HG02571 (cell line): ENCODE data around the gene DPY19L1.
"Not testable (repeated sequence)": the region's sequence is repeated elsewhere in the genome, so short reads cannot be mapped to it uniquely, and the experiment has no call there.

Source experiments
- ATAC-seq: cut with Tn5 transposase; IDR thresholded peaks from one replicate; pipeline ENCODE4 v1.9.1; 2021; ENCODE audit warnings: mild to moderate bottlenecking, moderate library complexity; ENCODE audit not compliant: unreplicated experiment

The DPY19L1 gene

GRCh38 chr7:34928052-34928451 is 109.2 kb downstream of the DPY19L1 start:
- ATAC-seq, result peak; percentile 83

- not testable (repeated sequence) for ATAC-seq
Measured at GRCh38 chr7:34920470-34920869, 116.8 kb downstream of the DPY19L1 start.

DNA sequence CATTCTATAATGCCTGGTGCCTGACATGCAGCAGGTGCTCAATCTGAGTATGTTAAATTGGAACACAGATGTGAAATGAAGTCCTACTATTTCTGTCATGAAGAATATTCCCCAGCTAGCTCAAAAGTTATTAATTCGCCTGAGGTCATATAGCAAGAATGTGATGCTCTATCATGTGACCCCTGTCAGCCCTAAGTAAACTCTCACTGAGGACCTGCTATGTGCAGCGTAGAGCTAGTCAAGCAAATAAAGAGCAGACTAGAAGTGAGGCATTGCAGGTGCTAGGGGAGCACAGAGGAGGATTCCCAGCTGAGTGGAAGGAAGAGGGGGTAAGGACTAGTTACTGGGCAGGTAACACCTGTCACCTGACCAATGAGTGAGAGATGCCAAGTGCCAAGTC is 118.2 kb downstream of the DPY19L1 start:
- not testable (repeated sequence) for ATAC-seq

DNA sequence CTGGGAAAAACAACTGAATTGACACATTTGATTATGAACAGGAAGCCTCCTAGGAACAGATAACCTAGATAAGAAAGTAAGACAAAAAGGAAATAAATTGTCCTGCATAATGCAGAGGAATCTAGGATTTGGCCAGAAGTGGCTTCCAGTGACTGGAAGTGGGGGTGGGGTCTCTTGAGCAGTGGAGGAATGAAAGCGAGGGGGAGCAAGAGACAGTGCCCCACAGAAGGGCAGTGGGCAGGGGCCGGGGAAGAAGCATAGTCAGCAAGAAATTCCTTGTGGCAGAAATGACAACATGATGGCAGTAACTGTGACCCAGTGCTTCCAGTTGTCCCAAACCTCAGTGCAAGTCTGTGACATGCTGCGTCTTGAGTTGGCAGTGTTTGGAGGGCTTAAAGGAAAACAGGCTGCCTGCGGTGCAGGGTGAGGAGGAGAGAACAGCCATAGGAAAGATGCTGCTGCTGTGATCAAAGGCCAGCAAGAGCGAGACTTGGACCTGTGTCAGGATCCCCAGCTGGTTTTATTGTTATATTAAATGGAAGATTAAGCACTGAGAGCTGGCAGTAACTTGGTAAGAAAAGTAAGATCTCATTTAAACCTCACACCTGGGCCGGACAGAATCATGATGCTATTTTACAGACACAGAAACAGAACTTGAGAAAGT is 119.0 kb downstream of the DPY19L1 start:
- not testable (repeated sequence) for ATAC-seq

- ATAC-seq, result not testable (repeated sequence)
Measured at GRCh38 chr7:34917515-34917914, 119.8 kb downstream of the DPY19L1 start.

DNA sequence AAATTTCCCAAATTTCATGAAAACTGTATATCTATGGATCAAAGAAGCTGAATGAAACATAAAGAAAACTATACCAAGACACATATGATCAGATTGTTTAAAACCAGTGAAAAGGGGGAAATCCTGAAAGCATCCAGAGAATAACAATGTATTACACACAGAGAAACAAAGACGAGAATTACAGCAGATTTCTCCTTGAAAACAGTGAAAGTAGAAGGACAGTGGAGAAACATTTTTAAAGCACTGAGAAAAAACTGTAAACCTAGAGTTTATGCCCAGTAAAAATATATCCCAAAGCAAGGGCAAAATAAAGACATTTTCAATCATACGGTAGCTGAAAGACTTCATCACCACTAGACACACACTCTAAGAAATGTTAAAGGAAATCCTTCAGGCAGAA is 121.0 kb downstream of the DPY19L1 start:
- ATAC-seq, result no peak

DNA sequence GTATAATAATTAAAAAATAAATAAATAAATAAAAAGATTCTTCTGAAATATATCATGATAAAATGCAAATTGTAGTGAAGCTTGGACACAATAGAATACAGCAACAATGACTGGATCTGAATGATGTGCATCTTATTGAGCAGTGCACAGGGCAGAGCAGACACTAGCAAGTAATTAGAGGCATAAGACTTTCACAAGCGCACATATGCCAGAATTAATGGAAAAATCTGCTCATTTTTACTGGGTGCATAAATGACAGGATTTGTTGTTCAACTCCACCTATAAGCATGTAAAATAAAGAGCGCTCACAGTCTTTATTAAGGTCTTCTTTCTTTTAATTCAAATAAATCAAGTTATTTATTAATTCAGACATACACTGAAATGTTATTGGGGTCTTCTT is 125.0 kb downstream of the DPY19L1 start:
- no peak for ATAC-seq

GRCh38 chr7:34906266-34906850 is 130.9 kb downstream of the DPY19L1 start:
- ATAC-seq, result not testable (repeated sequence)

DNA sequence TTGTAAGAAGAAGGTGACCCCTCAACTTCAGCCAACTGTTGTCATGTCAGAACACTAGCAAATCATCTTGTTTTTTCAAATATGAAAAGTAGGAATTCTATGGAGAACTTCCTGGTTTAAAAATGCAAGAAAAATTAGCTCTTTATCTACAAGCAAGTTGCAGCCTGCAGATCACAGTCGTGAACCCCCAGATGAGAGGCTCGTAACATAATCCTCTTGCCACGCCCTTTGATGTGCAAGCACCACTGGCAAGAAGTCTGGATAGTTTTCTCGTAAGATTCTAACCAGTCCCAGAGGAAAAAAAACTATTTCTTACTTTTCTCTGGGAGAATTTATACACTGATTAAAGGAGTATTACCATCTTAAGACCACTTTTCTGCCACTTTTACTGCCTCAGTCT is 132.3 kb downstream of the DPY19L1 start:
- no peak for ATAC-seq

DNA sequence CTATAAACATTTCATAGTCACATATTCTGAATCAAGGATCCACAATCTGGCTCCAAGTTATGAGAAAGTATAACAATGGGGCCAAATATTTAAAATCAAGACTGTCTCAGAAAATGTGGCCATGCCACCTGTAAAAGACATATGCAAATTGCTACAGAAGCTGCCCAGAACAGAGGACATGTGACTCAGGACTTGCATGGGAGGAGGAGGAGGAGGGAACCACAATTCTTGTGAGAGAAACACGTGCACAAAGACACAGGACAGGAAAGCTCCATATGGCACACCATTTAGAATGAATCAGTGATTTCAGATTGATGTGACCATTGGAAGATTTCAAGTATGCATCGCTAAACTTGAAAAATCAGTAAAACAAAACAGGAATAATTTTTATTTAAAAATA is 133.4 kb downstream of the DPY19L1 start:
- not testable (repeated sequence) for ATAC-seq

- ATAC-seq, result no peak
Measured at GRCh38 chr7:34902182-34902581, 135.1 kb downstream of the DPY19L1 start.

GRCh38 chr7:34900891-34901513 is 136.3 kb downstream of the DPY19L1 start:
- no peak for ATAC-seq

GRCh38 chr7:34895202-34895601 is 142.1 kb downstream of the DPY19L1 start:
- ATAC-seq, result no peak

GRCh38 chr7:34889951-34890350 is 147.3 kb downstream of the DPY19L1 start:
- ATAC-seq, result no peak

DNA sequence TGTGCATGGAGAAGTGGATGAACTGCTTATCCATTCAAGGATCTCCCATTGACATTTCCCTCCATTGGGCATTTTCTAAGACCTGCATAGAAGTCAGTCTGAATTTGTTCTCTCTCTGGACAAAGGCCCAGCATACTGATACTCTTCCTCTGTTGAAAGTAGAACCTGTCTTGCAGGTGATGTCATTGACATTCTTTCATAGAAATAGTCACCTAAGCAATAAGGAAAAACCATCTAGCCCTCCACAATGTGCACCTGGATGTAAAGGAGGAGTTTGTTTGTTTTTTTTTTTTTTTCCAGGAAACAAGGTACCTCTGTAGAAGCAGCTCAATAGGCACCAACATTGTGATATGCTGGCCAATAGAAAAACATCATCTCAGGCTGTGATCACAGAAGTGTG is 150.4 kb downstream of the DPY19L1 start:
- ATAC-seq, result no peak

DNA sequence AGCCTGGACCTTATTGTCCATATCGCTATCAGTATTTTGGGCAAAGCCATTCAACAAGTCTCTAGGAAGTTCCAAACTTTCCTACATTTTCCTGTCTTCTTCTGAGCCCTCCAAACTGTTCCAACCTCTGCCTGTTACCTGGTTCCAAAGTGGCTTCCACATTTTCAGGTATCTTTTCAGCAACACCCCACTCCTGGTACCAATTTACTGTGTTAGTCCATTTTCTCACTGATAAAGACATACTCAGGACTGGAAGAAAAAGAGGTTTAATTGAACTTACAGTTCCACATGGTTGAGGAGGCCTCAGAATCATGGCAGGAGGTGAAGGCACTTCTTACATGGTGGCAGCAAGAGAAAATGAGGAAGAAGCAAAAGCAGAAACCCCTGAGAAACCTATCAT is 153.4 kb downstream of the DPY19L1 start:
- not testable (repeated sequence) for ATAC-seq

- ATAC-seq, result no peak
Measured at GRCh38 chr7:34879871-34880270, 157.4 kb downstream of the DPY19L1 start.

- not testable (repeated sequence) for ATAC-seq
Measured at GRCh38 chr7:34878944-34879735, 158.1 kb downstream of the DPY19L1 start.
